HL-60/S4 treated with retinoic acid at 250 ng/mL for 4 days and 3 days (cell line): Measurements from ENCODE around the gene FN3KRP.

Source experiments
- in situ Hi-C: fragments of 300-500 bp; cut with MboI; formaldehyde crosslinking; loops from 2 replicates; pipeline ENCODE4 v1.7.0; 2022; ENCODE audit warnings: low sequenced_read_pairs

Gene FN3KRP

GRCh38 chr17:82716203-82717010 lies at the start of gene FN3KRP:
Gene FN3KRP (plus strand): TSS chr17:82716706. CDS start chr17:82716756, 50 bp downstream.
- in situ Hi-C loops = no loop called here

- in situ Hi-C loops = no loop called here
Measured at GRCh38 chr17:82666931-82667667, 49.4 kb upstream of the FN3KRP start.

DNA sequence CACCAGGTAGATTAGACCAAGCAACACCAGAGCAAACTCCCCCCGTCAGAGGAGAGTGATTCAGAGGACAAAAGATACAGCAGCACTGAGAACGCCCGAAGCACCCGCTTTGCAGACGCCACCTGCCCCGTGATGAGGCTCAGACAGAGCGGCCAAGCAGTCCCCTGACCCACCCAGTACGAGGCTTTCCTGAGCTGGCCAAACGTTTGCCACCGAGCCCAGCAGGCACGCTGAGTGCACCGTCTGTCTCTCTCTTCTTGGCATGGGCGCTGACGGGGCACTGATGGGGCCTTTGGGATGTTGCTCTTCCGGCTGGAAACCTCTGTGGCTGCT lies 48.9 kb upstream of the FN3KRP start:
- in situ Hi-C loops = no loop called here

- in situ Hi-C loops = no loop called here
Measured at GRCh38 chr17:82668024-82668630, 48.4 kb upstream of the FN3KRP start.

DNA sequence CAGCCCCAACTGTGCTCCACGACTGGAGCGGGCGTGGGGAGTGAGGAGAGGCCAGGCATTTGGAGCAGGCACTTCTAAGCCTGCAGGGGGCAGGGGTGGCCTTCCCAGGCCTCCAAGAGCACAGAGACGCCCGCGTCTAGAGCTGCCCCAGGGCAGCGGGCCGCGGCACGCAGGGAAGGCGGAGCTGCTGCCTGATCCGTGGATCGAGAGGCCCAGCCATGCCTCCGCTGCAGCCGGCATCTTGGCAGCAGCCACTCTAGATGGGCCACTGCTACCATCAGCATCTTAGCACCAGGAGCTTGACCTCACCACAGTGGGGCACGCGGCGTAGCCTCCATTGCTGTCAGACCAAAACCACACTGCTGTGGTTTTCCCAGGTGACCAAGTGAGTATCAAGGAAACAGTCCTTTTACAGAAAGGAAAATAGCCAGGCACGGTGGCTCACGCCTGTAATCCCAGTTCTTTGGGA lies 47.8 kb upstream of the FN3KRP start:
- in situ Hi-C loops = no loop called here

- in situ Hi-C loops = no loop called here
Measured at GRCh38 chr17:82670661-82671450, 45.6 kb upstream of the FN3KRP start.

DNA sequence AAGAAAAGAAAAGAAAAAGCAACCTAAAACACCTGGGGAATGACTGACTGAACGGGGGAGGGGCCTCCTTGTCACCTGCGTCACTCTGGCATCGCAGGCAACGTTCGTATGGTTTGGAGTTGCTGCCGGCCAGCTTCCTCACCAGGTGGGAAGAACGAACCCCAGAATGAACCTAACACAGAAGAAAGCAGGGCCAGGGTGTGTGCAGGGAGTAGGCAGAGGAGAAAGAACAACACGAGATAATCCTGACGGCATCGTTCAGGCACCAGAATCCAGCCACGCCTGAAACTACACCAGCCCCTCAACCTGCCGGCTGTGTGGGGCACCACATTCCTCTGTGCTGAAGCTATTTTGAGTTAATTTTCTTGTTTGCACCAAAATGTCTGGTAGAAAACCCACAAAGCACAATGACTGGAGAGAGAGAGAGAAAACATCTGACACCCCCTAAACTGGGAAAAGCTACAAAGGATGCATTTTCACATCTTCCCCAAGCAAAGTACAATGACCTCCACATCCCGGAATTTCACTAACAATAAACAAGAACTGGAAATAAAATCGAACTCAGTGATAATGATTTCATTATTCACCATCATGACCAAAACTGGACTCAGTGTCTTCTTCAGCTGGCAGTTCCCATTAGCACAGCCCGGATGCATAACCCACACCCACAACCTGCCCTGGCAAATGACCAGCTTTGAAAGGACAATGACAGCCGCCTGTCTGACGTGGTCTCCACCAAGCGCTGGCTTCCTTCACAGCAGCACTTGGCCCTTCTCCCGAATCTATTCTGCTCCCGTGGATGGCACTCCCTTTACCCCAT lies 41.6 kb upstream of the FN3KRP start:
- in situ Hi-C loops = no loop called here

- in situ Hi-C loops = no loop called here
Measured at GRCh38 chr17:82675476-82676245, 40.8 kb upstream of the FN3KRP start.

GRCh38 chr17:82677353-82677925 lies 39.1 kb upstream of the FN3KRP start:
- in situ Hi-C loops = no loop called here

GRCh38 chr17:82678265-82678891 lies 38.1 kb upstream of the FN3KRP start:
- in situ Hi-C loops = no loop called here

- in situ Hi-C loops = no loop called here
Measured at GRCh38 chr17:82679586-82680465, 36.7 kb upstream of the FN3KRP start.

DNA sequence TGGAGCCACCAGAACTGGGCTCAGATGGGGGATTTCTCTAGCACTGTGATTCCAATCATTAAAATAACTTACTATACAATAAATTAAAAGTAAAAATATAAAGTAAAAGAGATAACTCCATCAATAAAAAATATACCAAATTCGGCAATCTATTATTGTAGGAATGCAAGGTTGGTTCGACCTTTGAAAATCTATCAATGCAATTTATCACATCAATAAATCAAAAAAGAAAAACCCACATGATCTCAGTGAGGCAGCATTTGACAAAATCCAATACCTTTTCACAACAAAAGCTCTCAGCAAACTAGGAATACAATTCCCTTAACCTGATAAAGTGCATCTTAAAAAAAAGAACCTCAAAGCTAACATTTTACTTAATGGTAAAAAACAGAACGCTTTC lies 35.0 kb upstream of the FN3KRP start:
- in situ Hi-C loops = no loop called here

GRCh38 chr17:82683534-82683933 lies 33.0 kb upstream of the FN3KRP start:
- in situ Hi-C loops = no loop called here

DNA sequence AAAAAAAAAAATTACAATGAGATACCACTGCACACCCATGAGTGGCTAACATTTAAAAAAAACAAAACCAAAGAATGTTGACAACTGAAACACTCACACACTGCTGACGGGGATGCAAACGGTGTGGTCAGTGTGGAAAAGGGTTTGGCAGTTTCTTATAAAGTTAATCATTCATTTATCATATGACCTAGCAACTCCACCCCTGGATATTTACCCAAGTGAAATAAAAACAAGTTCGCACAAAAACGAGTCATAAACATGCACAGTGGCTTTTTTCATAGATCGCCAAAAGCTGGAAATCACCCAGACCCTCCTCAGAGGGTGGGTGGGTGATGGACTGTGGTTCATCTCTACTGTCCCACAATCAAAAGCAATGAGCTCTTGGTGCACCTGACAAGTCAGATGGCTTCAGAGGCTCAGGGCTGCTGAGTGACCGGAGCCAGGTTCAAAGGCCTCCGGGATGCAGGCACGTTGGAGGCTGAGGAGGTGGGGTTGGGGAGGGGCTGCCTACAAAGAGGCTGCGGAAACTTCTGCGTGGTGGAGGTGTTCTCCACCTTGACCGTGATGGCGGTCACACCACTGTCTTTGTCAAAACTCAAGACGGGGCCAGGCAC lies 32.2 kb upstream of the FN3KRP start:
- in situ Hi-C loops = no loop called here

DNA sequence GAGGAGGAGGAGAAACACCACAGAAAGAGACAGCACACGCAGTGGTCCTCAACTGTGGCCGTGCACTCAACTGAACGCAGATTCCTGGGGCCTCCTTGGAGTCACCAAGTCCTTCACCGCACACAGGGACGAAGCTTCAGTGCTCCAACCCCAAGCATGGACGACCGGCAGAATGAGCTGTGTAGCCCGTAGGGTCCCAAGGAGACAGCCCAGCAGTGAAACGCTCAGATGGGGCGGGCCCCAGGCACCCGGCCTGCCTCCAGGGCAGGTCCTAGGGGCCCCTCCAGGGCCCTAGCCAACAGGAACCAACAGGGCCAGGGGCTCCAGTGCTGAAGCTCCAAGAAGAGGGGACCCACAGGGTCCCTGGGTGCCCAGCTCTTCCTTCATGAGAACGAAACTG lies 31.2 kb upstream of the FN3KRP start:
- in situ Hi-C loops = no loop called here

GRCh38 chr17:82686366-82687324 lies 29.9 kb upstream of the FN3KRP start:
- in situ Hi-C loops = no loop called here
